HG03378 (cell line): ENCODE measurements around the gene KIF3B.

ENCODE experiments used
- ATAC-seq: cut with Tn5 transposase; IDR thresholded peaks from one replicate; pipeline ENCODE4 v1.9.1; 2021; ENCODE audit warnings: mild to moderate bottlenecking, moderate library complexity; ENCODE audit not compliant: unreplicated experiment

KIF3B gene

DNA sequence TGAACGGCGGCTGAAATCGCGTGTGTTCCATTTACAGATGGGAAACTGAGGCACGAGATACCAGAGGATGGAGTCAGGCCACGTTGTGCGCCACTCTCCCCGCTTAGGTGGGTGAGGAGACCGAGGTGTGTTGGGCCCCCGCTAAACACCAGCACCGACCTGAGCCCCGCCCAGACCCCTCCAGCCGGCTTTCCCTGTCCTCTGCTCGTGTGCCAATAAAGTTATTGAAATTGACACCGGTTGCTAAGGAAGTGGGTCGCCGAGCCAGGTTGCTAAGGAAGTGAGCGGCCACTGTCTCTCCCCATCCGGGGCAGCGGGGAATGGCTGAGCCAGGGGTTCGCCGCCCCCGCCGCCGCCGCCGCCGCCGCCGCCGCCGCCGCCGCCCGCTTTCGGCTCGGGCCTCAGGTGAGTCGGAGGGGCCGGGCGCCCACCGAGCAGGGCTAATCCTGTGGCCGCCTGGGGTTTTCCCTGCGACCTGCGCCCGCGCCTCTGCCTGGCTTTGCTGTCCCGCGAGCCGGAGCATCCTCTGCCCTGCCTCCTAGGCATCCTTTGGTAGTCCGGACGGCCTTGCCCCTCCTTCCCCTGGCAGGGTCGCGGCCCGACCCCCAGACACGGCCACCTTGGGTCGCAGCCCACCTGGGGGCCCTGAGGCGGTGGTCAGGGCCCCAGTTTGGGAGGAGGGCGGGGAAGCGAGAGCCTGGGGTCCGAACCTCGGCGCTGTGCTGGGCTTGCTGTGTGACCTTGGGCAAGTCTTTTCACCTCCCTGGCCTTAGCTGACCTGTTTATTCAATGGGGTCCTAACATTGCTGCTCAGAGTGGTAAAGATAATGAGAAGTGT is at the start of gene KIF3B:
TSS of gene KIF3B (plus strand) at position 291 of the 838 bp plus-strand sequence. CDS start 32,127 bp downstream, outside the sequence.
- ATAC-seq: peak; percentile 63

DNA sequence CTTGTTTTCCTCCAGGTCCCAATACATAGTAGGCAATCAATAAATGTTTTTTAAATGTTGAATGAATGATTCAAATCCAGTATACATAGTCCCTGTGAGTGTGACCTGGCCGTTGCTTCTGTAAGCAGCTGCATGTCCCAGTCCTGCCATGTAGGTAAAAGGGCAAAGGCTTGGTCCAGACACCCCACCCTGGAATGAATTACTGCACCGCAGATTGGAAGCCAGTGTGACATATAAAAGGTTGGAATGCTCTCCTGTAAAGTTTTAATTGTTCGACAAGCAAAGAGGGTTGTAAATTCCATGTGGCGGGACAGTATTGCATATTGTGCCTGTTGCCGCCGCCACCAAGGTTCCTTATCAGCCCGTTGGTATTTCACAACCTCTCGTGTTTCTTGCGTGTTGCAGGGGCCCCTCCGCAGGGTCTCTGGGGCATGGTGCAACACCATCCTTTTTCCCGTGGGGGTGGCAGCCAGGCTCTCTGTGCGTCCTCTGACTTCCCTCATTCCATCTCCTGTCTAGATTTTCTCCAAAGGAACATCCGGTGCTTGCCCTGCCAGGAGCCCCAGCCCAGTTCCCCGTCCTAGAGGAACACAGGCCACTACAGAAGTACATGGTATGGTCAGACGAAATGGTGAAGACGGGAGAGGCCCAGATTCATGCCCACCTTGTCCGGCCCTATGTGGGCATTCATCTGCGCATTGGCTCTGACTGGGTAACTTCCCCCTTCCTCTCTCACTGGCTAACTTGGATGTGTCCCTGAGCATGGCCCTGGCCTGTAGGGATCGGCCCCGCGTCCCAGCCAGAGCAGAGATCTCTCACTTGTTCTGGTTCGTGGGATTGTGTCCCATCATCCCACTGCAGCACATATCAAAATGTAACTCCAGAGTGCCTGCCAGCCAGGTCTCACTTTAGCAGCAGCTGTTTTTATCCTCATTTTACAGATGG is 49.4 kb upstream of the KIF3B start:
- no peak for ATAC-seq

DNA sequence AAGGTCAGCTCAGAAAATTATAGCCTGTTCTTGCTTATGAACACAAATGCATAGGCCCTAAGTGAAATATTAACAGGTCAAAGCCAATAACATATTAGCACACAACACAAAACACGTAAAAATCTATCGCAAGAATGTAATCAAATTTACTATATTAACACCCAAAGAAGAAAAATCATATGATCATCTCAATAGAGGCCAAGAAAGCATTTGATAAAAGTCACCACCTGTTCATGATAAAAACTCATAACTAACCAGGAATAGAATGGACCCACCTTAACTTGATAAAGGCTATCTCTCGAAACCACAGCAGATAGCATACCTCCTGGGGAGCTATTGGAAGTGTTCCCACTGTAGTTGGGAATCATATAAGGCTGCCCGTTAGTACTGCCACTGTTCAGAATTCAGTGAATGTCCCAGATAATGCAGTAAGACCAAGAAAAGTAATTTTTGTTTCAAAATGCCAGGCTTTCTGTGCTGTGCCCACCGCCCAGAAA is 48.2 kb upstream of the KIF3B start:
- no peak for ATAC-seq

DNA sequence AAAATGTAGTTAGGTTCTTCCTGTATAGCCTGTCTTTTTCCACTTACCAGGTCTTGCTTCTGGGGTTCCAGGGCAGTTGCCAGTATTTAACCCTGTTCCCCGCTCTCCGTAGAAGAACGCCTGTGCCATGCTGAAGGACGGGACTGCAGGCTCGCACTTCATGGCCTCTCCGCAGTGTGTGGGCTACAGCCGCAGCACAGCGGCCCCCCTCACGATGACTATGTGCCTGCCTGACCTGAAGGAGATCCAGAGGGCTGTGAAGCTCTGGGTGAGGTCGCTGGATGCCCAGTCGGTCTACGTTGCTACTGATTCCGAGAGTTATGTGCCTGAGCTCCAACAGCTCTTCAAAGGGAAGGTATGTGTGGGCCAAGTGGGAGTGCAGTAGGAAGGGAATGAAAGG is 46.7 kb upstream of the KIF3B start:
- no peak for ATAC-seq

DNA sequence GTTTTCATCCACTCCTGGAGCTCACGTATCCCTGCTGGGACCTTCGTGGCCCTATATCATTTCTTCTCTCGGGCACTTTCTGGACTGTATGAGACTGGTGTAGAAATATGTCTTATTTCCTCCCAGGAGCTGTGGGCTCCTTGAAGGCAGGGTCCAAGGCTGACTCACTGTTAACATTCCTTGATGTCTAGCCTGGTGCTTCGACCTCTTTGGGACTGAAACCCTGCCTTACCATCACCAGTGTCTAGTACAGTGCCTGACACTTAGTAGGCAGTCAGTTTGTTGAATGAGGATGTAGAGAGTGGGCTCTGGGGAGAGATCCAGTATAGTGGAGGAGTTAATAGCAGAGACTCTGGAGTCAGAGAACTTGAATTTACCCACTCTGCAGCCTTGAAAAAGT is 46.2 kb upstream of the KIF3B start:
- ATAC-seq: no peak

DNA sequence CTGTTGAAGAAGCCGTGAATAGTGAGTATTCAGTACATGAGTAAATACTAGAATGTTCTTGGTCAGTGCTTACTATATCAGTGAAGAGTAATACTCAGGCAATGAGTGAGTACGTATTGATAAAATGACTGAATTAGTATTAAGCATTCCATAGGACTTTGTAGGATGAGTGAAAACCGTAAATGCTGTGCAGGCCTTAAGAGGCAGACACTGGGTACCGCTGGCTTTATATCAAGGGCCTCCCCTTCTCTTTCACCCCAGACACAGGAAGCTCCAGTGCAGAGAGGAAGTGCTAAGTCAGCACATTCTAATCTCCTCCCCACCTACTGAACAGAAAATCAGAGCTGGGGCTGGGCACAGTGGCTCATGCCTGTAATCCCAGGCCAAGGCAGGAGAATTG is 45.6 kb upstream of the KIF3B start:
- ATAC-seq: no peak

DNA sequence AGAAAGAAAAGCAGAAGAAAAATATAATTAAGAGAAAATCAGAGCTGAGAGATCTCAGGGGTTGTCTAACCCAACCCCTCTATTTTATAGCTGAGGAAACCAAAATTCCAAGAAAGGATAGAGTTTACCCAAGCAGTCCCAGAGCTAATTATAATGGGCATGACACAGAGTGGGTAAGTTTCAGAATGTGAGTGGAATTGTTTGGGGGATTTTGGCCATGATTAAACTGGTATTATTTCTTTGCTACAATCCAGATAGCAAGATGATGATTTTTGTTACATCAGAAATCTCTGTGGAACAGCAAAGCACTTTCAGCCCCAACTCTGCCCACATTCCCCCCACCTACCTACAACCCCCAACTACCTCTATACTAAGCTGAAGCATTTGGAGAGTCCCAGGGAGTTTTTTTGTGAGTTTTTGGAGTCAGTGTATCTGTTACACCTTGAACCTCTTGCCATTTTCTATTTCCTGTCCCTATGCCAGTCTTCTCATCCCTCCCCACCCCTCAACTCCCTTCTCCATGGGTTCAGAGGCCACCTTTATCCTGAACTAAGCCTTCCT is 45.0 kb upstream of the KIF3B start:
- ATAC-seq: no peak

DNA sequence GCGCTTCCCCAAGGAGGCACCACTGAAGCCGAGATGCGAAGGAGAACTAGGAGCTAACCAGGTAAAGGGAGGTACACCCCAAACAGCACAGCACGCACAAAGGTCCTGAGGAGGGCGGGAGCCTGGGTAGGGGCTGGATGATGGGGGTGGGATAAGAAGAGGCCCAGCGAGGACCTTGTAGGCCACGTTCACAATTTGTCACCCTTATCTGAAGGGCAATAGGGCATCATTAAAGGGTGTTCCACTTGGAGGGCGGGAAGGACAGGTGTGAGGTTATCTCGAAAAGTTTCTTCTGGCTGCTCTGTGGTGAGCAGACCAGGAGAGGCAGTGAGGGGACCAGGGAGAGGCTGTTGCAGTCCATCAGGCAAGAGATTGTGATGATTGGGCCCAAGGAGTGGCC is 44.2 kb upstream of the KIF3B start:
- ATAC-seq: no peak

DNA sequence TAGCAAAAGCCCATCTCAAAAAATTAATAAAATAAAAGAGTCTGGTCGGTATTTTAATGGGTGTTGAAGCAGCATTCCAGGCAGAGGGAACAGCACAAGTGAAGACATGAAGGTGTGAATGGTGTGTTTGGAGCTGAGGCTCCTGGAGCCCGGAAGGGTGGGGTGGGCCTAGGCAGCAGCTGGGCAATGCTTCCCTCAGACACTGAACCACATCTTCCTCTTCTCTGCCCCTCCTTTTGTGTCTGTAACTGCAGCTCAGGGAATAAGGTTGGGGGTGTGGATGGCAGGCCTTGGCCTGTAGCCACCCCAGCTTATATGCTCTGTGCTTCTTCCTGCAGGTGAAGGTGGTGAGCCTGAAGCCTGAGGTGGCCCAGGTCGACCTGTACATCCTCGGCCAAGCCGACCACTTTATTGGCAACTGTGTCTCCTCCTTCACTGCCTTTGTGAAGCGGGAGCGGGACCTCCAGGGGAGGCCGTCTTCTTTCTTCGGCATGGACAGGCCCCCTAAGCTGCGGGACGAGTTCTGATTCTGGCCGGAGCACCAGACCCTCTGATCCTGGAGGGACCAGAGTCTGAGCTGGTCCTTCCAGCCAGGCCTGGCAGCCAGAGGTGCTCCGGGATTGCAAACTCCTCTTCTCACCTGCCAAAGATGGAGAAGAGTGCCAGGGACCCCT is 43.2 kb upstream of the KIF3B start:
- no peak for ATAC-seq

DNA sequence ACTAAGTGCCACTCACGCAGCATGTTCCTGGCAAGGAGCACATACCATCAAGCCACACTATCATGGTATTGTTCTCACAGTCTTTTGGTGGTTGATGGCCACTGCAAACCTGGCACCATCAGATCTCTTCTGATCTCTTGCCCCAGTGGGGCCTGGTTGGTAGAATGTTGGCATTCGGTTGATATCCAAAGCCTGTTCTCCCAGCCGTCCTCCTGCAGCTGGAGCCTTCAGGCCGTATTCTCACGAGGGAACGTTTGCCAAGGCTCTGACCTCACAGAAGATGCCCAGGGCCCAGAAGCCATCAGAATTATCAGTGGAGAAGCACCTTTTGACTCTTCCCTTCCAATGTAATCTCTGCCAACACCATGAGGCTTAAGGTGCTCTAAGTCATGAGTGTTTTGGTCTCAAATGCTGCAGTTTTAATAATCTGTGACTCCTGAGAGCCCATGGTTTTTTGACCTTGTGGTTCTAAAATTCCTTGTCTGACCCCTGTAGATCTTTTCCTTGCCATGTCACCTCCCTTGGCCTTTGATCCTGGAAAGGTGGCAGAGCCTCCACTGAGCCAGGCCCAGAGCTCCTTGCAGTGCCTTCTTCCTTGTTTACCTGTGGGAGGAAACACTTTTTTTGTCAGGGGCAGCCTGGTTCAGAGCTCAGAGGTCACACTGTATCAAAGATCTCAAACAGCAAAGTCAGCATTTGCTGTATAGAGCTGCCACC is 42.0 kb upstream of the KIF3B start:
- ATAC-seq: no peak

DNA sequence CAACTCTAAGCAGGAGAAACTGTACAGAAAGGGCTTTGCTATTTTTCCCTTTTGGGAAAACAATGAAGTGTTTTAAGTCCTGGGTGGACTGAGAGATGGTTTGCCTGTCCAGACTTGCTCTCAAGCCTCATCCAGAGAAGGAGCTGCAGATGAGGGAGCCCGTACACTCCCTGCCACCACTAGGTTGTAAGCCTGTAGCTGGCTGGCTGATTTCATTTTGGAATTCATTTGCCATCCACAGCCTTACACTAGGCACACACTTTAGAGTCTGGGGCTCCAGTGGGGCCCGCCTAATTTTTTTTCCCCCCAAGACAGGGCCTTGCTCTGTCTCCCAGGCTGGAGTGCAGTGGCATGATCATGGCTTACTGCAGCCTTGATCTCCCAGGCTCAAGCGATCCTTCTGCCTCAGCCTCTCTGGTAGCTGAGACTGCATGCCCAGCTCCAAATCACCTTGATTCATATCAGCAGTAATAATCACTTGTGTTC is 41.4 kb upstream of the KIF3B start:
- no peak for ATAC-seq

DNA sequence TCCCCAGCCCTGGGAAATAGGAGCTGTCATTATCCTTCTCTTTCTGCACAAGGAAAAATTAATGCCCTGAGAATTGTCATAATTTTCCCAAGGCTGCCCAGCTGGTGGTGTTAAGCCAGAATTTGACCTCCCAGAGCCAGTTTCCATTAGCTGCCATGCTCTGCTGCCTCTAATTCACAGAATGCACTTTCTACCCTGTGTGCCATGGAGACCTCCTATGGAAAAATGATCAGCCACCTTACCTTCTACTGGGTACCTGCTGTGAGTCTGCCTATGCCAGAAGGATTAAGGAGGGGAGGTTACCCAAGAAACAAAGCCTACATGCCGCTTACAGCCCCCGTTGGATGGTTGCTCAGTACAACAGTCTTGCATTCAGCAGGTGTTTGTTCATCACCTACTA is 40.6 kb upstream of the KIF3B start:
- ATAC-seq: no peak

DNA sequence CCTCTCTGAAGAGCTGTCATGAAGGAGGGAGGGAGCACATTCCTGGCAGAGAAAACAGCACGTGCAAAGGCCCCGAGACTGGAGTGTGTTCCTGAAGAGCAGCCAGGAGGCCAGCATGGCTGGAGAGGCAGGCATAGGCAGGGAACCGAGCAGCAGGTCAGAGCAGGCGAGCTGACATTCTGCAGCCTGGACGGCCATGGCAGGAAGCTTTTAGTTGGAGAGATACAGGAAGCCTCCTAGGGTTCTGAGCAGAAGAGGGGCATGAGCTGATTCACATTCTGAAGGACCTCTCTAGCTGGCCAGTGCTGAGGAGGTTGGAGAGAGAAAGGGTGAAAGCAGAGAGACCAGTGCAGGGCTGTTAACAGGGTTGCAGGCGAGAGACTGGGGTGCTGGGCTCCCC is 40.0 kb upstream of the KIF3B start:
- no peak for ATAC-seq

DNA sequence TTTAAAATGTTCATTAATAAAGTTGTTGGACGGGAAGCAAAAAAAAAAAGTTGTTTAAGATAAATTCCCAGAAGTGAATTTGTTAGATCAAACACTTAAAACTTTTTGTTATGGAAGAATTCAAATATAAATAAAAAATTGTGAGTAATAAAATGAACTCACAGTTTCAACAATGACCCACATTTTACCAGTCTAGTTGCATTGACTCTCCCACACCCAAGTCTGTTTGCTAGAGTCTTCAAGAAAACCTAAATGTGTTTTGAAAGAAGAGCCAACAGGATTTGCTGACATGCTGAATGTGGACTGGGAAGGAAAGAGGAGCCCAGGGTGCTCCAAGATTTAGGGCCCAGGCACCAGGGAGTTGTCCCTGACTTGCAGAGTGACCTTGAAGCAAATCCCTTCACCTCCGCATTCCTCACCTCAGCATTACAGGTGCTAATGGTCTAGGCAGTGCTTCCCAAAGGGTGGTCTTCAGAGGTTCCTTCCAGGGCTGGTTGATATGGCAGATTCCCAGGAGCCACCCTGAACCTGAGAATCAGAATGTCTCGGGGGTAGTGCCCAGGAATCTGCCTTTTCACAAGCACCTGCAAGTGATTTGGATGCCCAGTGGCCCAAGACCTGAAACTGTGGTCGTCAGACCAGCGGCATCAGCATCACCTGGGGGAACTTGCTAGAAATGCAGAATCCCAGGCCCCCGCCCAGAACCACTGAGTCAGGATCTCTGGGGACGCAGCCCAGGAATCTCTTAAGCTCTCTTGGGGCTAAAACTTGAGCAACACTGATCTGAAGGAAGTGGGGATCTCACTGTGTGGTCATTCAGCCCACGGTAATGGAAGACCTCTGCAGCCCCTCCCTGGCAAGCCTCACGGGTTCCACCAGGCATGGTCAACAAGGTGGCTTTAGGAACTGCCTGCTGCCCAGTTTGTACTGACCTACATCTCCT is 38.7 kb upstream of the KIF3B start:
- no peak for ATAC-seq

DNA sequence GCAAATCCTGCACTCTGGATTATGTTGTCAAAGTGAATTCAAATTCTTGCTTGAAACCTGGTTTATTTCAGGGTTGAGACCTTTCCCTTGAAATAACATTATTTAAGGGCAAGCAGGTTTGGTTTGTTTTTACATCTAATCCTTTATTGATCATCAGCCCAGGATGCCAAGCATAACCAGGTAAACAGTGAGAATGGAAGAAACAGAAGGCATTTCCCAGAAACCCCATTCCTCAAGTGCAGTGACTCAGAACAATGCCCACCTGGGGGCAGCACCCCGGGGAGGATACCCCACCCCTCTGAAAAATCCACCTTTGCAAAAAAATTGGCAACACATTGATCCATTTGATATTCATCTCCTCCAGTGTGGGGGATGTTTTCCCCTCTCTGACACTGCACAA is 37.2 kb upstream of the KIF3B start:
- ATAC-seq: no peak

DNA sequence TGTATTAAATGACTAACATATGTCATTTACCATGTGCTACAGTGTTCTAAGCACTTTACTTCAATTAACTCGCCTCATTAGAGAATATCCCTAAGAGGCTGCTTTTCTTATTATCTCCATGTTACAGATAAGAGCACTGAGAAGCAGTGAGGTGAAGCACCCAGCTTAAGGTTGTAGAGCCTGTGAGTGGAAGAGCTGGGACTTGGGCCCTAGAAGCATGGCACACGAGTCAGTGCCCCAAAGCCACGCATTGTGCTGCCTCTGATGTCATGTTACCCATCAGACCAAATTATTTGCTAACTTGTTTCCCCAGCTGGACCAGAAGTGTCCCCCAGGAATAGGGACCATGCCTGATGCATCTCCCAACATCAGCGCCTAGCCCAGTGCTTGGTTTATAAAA is 35.6 kb upstream of the KIF3B start:
- ATAC-seq: no peak

DNA sequence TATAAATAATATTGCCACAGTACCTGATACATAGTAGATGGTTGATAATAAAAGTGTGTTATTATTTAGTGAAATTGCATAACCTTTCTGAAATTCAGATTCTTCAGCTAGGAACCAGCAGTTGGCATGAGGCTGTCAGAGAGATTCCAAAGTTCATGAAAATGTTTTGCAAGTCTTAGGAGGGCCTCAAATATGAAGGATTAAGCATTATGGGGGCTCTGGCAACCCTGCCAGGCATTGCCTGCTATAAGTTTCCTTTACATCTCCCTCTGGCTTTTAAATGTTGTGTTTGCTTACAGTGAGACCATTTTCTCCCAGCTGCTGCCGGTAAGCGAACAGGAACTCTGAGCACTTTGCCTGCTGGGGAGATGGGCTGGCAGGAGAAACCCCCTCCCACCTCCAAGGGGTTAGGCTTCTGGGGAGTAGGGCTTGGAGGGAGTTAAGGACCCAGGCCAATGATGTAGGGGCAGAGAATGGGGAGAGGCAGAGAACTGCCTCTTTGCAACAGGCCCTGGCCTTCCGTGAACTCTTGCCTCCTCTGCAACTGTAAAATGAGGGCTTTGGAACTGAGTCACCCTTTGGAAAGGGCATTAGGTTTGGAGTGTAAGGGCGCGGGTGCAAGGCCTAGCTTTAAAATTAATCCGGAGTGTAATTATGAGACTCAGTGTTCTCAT is 33.2 kb upstream of the KIF3B start:
- no peak for ATAC-seq

DNA sequence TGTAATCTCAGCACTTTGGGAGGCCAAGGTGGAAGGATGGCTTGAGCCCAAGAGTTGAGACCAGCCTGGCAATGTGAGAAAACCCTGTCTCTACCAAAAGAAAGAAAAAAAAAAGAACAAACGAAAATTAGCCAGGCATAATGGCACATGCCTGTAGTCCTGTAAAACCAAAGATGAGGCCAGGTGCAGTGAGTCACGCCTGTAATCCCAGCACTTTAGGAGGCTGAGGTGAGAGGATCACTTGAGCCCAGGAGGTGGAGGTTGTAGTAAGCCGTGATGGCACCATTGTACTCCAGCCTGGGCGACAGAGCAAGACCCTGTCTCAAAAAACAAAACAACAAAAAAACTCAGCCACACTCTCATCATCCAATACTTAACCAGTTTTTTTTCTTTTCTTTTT is 32.5 kb upstream of the KIF3B start:
- no peak for ATAC-seq
